Neuronal stem cell (in vitro differentiated cells): ENCODE data around the gene CCDC73.

ENCODE experiments used
- DNase-seq: peaks from one replicate; pipeline ENCODE4 v3.0.0-alpha.2; 2013; ENCODE audit warnings: low spot score
- H2AFZ ChIP-seq: one replicate; pipeline ENCODE4 v1.6.1; 2013; ENCODE audit warnings: mild to moderate bottlenecking, low read length, inconsistent platforms
- H2AK5ac ChIP-seq: 2 replicates; pipeline ENCODE4 v1.6.1; 2013; ENCODE audit warnings: low read depth, mild to moderate bottlenecking, inconsistent platforms, low read length, moderate library complexity, mixed read lengths
- H2BK120ac ChIP-seq: 2 replicates; pipeline ENCODE4 v1.6.1; 2013; ENCODE audit warnings: low read depth, mild to moderate bottlenecking, inconsistent platforms, low read length, moderate library complexity, mixed read lengths
- H2BK12ac ChIP-seq: one replicate; pipeline ENCODE4 v1.6.1; 2013; ENCODE audit warnings: low read length, inconsistent platforms
- H2BK15ac ChIP-seq: 2 replicates; pipeline ENCODE4 v1.6.1; 2013; ENCODE audit warnings: mild to moderate bottlenecking, low read length, inconsistent platforms, mixed read lengths
- H2BK5ac ChIP-seq: one replicate; pipeline ENCODE4 v1.6.1; 2013; ENCODE audit warnings: inconsistent platforms, mild to moderate bottlenecking, low read length, moderate library complexity
- H3K14ac ChIP-seq: one replicate; pipeline ENCODE4 v1.6.1; 2013; ENCODE audit warnings: low read length, inconsistent platforms
- H3K18ac ChIP-seq: 2 replicates; pipeline ENCODE4 v1.6.1; 2013; ENCODE audit warnings: low read length, inconsistent platforms
- H3K23ac ChIP-seq: 2 replicates; pipeline ENCODE4 v1.6.1; 2013; ENCODE audit warnings: low read depth, mild to moderate bottlenecking, mixed read lengths, low read length, inconsistent platforms; ENCODE audit not compliant: poor library complexity
- H3K27ac ChIP-seq: replicated peaks from 3 replicates; pipeline ENCODE4 v1.5.1; 2013; ENCODE audit warnings: low read length, inconsistent platforms
- H3K27me3 ChIP-seq, 3 experiments: 2 replicates each; pipeline ENCODE4 v1.6.1; 2013; ENCODE audit warnings: low read length in 3 of 3, mild to moderate bottlenecking in 2 of 3, inconsistent platforms in 1 of 3, low read depth in 1 of 3, mixed read lengths in 1 of 3, moderate library complexity in 1 of 3; ENCODE audit not compliant: control insufficient read depth in 3 of 3, insufficient read depth in 3 of 3
- H3K36me3 ChIP-seq, 2 donors: replicated peaks in 1 of 2; 2 replicates each; pipeline ENCODE4 v1.6.1; 2013; ENCODE audit warnings: low read length in 2 of 2; ENCODE audit not compliant: control insufficient read depth in 2 of 2, insufficient read depth in 2 of 2
- H3K4ac ChIP-seq: 2 replicates; pipeline ENCODE4 v1.6.1; 2013; ENCODE audit warnings: inconsistent platforms, mild to moderate bottlenecking, low read length, moderate library complexity
- H3K4me1 ChIP-seq, 2 donors: 1 replicate in 1 of 2; 2 replicates in 1 of 2; pipeline ENCODE4 v1.6.1; 2013; ENCODE audit warnings: low read length in 2 of 2, low read depth in 1 of 2; ENCODE audit not compliant: control insufficient read depth in 2 of 2, insufficient read depth in 1 of 2
- H3K4me2 ChIP-seq: one replicate; pipeline ENCODE4 v1.6.1; 2013; ENCODE audit warnings: mild to moderate bottlenecking, low read length, inconsistent platforms; ENCODE audit not compliant: insufficient read depth, poor library complexity, severe bottlenecking
- H3K4me3 ChIP-seq, 2 donors: 2 replicates each; pipeline ENCODE4 v1.5.1; 2013; ENCODE audit warnings: low read length in 2 of 2, mild to moderate bottlenecking in 2 of 2, inconsistent platforms in 1 of 2, moderate library complexity in 1 of 2
- H3K79me1 ChIP-seq: one replicate; pipeline ENCODE4 v1.6.1; 2013; ENCODE audit warnings: low read depth, mild to moderate bottlenecking, inconsistent platforms, low read length, moderate library complexity
- H3K9ac ChIP-seq: one replicate; pipeline ENCODE4 v1.6.1; 2013; ENCODE audit warnings: mild to moderate bottlenecking, low read depth, low read length, inconsistent platforms; ENCODE audit not compliant: poor library complexity
- H3K9me3 ChIP-seq, 2 donors: replicated peaks in 1 of 2; 2 replicates each; pipeline versions ENCODE3 to v1.6.1; 2013; ENCODE audit warnings: low read length in 2 of 2, mild to moderate bottlenecking in 2 of 2, inconsistent platforms in 1 of 2, low read depth in 1 of 2, mixed read lengths in 1 of 2, moderate library complexity in 1 of 2; ENCODE audit not compliant: control insufficient read depth in 2 of 2, insufficient read depth in 1 of 2
- H4K8ac ChIP-seq: one replicate; pipeline ENCODE4 v1.6.1; 2013; ENCODE audit warnings: low read depth, mild to moderate bottlenecking, inconsistent platforms, low read length, moderate library complexity
- H4K91ac ChIP-seq: one replicate; pipeline ENCODE4 v1.6.1; 2013; ENCODE audit warnings: low read length, low read depth, mild to moderate bottlenecking, inconsistent platforms; ENCODE audit not compliant: poor library complexity
- WGBS, 2 donors: extraction: QIAGEN DNeasy Blood & Tissue Kit; methylation state at CpG; one replicate each; pipeline ENCODE4 v1.1.7; 2013; ENCODE audit warnings: missing lambda C conversion rate in 2 of 2, mixed read lengths in 1 of 2; ENCODE audit not compliant: insufficient read length in 2 of 2, insufficient replicate concordance in 1 of 2; ENCODE audit errors: extremely low coverage in 2 of 2; 5-methylcytosine and 5-hydroxymethylcytosine counted together

The CCDC73 gene

DNA sequence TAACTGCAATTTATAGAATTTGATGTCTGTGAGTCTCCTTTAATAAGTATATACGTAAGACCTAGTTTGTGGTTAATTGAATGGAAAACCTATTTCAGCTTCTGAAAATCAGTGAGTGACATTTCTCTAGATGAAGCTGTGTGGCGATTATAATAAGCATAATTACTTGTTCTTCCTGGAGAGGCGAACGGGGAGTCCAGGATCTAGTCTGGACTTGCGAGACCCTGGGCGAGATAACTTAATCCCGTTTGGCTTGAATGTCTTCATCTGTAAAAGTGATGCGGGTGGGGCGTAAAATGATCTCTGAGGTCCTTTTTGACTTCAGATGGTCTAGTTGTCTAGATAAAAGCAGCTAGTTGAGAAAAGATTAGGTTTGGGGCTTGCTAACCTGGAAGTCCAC is 36.3 kb upstream of the CCDC73 start:
- no peak for DNase-seq
- Histone ChIP-seq H2BK5ac (no peak overlapping the region), H3K23ac (no peak overlapping the region), H4K91ac (no peak overlapping the region), H2BK12ac (no peak overlapping the region), H3K4me1 (no peaks in the 10 kb centered on the region), H2AFZ (no peak overlapping the region), H3K4me3 (no peak overlapping the region), H3K9me3 (peaks cover 0 to 2% of the 10 kb centered on the region in 2 donors), H3K18ac (no peak overlapping the region), H3K14ac (no peak overlapping the region), H3K27me3 (peaks cover 4 to 72% (median 27%) of the 10 kb centered on the region in 3 experiments), H2BK120ac (no peak overlapping the region), H4K8ac (no peak overlapping the region), H3K4ac (no peak overlapping the region), H3K27ac (no peak overlapping the region), H3K9ac (no peak overlapping the region), H2AK5ac (no peak overlapping the region), H3K4me2 (no peak overlapping the region), H3K79me1 (no peaks in the 10 kb centered on the region), H3K36me3 (no peaks in the 10 kb centered on the region), H2BK15ac (no peak overlapping the region)
- WGBS, 2 donors, result no CpG with 5 or more reads among the region's 9 CpGs

DNA sequence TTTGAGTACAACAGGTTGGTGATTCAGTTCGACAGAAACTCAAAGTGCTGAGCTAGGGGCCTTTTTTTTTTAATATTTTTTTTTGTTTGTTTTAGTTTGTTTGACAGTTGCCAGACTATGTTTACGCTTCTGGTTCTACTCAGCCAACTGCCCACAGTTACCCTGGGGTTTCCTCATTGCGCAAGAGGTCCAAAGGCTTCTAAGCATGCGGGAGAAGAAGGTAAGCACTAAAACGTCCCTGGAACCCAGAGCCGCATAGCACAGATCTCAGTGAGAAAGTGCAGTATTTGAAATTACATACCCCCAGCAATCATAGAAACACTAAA is 35.9 kb upstream of the CCDC73 start:
- Histone ChIP-seq H3K27ac (no peak overlapping the region), H3K4ac (no peak overlapping the region), H3K4me1 (no peaks in the 10 kb centered on the region), H2BK15ac (no peak overlapping the region), H3K9ac (no peak overlapping the region), H3K9me3 (peaks cover 0 to 2% of the 10 kb centered on the region in 2 donors), H2BK5ac (no peak overlapping the region), H3K4me2 (peak overlapping the region; percentile 84), H2BK12ac (no peak overlapping the region), H3K79me1 (no peaks in the 10 kb centered on the region), H3K27me3 (peaks cover 4 to 75% (median 27%) of the 10 kb centered on the region in 3 experiments), H3K4me3 (peak overlapping the region in 1 of 2 donors; percentile 81), H2AFZ (peak overlapping the region; percentile 85), H2BK120ac (no peak overlapping the region), H4K91ac (no peak overlapping the region), H2AK5ac (no peak overlapping the region), H3K36me3 (no peaks in the 10 kb centered on the region), H4K8ac (no peak overlapping the region), H3K18ac (no peak overlapping the region), H3K14ac (no peak overlapping the region), H3K23ac (no peak overlapping the region)
- WGBS, 2 donors, result no CpG with 5 or more reads among the region's 6 CpGs
- no peak for DNase-seq

DNA sequence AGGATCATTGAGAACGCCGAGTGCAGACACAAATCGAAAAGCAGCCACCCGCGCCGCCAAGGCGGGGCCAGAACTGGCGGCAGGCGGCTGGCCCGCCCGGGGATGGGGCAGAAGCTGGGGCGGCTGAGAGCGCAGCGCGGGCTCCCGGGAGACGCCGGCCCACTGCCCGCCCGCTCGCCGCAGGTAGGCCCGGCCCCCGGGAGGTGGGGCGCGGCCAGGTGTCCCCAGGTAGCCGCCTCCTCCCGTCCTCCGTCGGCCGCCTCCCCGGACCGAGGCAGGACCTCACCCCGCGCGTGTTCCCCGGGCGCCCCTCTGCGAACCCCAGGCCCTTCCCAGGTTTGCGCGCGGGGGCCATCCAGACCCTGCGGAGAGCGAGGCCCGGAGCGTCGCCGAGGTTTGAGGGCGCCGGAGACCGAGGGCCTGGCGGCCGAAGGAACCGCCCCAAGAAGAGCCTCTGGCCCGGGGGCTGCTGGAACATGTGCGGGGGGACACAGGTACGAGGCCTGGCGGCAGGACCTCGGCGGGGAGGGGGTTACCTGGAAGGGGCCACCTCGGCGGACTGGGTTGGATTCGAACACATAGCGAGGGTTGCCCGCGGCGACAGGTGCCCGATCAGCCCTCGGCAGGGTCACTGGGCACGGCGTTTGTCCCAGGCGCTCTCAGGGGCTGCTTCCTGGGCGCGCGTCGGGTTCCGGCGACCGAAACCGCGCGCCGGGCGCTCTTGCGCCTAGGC is 35.4 kb upstream of the CCDC73 start, which contains the start of gene PRRG4:
TSS of gene PRRG4 (plus strand) at position 248 of the 733 bp plus-strand sequence. CDS start 603 bp downstream, outside the sequence.
- peak within 1 kb of the TSS; percentile 61 for H3K23ac ChIP-seq
- no peaks in the 10 kb centered on the region for H3K36me3 ChIP-seq
- no peak within 1 kb of the TSS for H2BK120ac ChIP-seq
- no peak within 1 kb of the TSS for H3K14ac ChIP-seq
- H3K27ac ChIP-seq, result no peak within 1 kb of the TSS
- no peak within 1 kb of the TSS for H4K91ac ChIP-seq
- peak within 1 kb of the TSS; percentile 84 for H3K4me2 ChIP-seq
- no peak within 1 kb of the TSS for H2AK5ac ChIP-seq
- peak within 1 kb of the TSS; percentile 82 for H3K9ac ChIP-seq
- H3K27me3 ChIP-seq, result peaks cover 4 to 75% (median 27%) of the 10 kb centered on the region in 3 experiments
- H2BK5ac ChIP-seq, result no peak within 1 kb of the TSS
- H3K79me1 ChIP-seq, result no peaks in the 10 kb centered on the region
- H2AFZ ChIP-seq, result peak within 1 kb of the TSS; percentile 85
- peak within 1 kb of the TSS; percentile 88 for H3K18ac ChIP-seq
- H3K4ac ChIP-seq, result no peak within 1 kb of the TSS
- H3K9me3 ChIP-seq, result peaks cover 0 to 2% of the 10 kb centered on the region in 2 donors
- H2BK15ac ChIP-seq, result peak within 1 kb of the TSS; percentile 16
- no peak within 1 kb of the TSS for H2BK12ac ChIP-seq
- H4K8ac ChIP-seq, result no peak within 1 kb of the TSS
- H3K4me3 ChIP-seq, result peak within 1 kb of the TSS; percentile 2 to 81
- H3K4me1 ChIP-seq, result no peaks in the 10 kb centered on the region
- no CpG with 5 or more reads among the region's 85 CpGs for WGBS, 2 donors
- DNase-seq, result peak; percentile 32

DNA sequence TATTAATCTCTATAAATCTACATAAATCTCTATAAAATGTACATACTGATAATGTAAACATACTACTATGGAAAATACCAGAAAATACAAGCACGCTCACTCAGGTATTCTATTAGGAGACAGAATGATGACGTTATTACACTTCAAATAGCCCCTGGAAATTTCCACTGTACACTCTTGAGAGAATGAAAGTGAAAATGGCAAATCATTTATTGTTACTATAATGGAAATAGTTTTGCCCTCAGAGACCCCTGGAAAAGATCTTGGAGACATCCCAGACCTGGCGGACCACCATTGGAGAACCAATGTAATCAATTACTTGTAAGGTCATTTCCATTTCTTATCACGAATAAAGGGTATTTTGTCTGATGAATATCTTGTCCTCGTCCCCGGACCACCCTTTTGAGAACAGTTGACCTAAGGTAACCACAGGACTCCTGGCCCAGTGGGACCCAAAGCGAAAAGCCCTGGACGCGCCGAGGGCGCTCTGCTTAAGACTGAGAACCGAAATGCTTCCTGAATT is 34.8 kb upstream of the CCDC73 start:
- no peak overlapping the region for H2BK12ac ChIP-seq
- no peak overlapping the region for H2BK5ac ChIP-seq
- peaks cover 0 to 2% of the 10 kb centered on the region in 2 donors for H3K9me3 ChIP-seq
- no peak overlapping the region for H3K14ac ChIP-seq
- H3K9ac ChIP-seq, result no peak overlapping the region
- no CpG with 5 or more reads among the region's 12 CpGs for WGBS, 2 donors
- H2BK15ac ChIP-seq, result no peak overlapping the region
- peak overlapping the region; percentile 2 to 81 for H3K4me3 ChIP-seq
- H3K23ac ChIP-seq, result no peak overlapping the region
- no peak overlapping the region for H3K27ac ChIP-seq
- H3K79me1 ChIP-seq, result no peaks in the 10 kb centered on the region
- peaks cover 4 to 75% (median 27%) of the 10 kb centered on the region in 3 experiments for H3K27me3 ChIP-seq
- H3K4me1 ChIP-seq, result no peaks in the 10 kb centered on the region
- no peak overlapping the region for H3K4ac ChIP-seq
- peak overlapping the region; percentile 84 for H3K4me2 ChIP-seq
- H2AK5ac ChIP-seq, result no peak overlapping the region
- H3K36me3 ChIP-seq, result no peaks in the 10 kb centered on the region
- DNase-seq, result no peak
- no peak overlapping the region for H4K8ac ChIP-seq
- H2BK120ac ChIP-seq, result no peak overlapping the region
- H2AFZ ChIP-seq, result peak overlapping the region; percentile 85
- no peak overlapping the region for H4K91ac ChIP-seq
- H3K18ac ChIP-seq, result no peak overlapping the region
